HepG2 (cell line): ENCODE data around the gene MLANA. TPM values are rescaled to one million over a fixed set of nuclear protein-coding genes. Genes with fewer than 3 reads are reported as not detected.

Source experiments
- CEBPG ChIP-seq: IDR thresholded peaks from 2 replicates; pipeline ENCODE4 v1.6.1; 2016
- CENPT ChIP-seq: sonication (generic); formaldehyde crosslinking; IDR thresholded peaks from 2 replicates; pipeline ENCODE4 v1.8.0; 2022; ENCODE audit warnings: low read depth, mild to moderate bottlenecking, moderate library complexity, missing genetic modification reagents
- ELF4 ChIP-seq: sonication (generic); formaldehyde crosslinking; IDR thresholded peaks from 2 replicates; pipeline ENCODE4 v1.5.0; 2020; ENCODE audit warnings: missing genetic modification reagents, mild to moderate bottlenecking, moderate library complexity, borderline replicate concordance
- KLF12 ChIP-seq: sonication (generic); formaldehyde crosslinking; IDR thresholded peaks from 2 replicates; pipeline ENCODE4 v1.4.0; 2020; ENCODE audit warnings: missing genetic modification reagents, borderline replicate concordance
- NFE2L2 ChIP-seq: fragments of 150-350 bp; IDR thresholded peaks from 2 replicates; pipeline ENCODE4 v1.6.1; 2014; ENCODE audit warnings: low read length
- PHF8 ChIP-seq: sonication (generic); formaldehyde crosslinking; IDR thresholded peaks from 2 replicates; pipeline ENCODE4 v1.5.0; 2020; ENCODE audit warnings: missing genetic modification reagents
- POLR2AphosphoS2 ChIP-seq: IDR thresholded peaks from 2 replicates; pipeline ENCODE4 v1.6.1; 2011; ENCODE audit warnings: low read depth, low read length, improper control_type of control experiment
- SP1 ChIP-seq, 2 experiments: fragments of 450-650 bp in 1 of 2; sonication (generic) in 1 of 2; formaldehyde crosslinking in 1 of 2; IDR thresholded peaks; 2 replicates each; pipeline versions ENCODE4 v1.4.0 to v1.6.1; 2016 to 2020; ENCODE audit warnings: missing genetic modification reagents in 1 of 2
- ZBTB38 ChIP-seq: sonication (generic); formaldehyde crosslinking; IDR thresholded peaks from 2 replicates; pipeline ENCODE4 v1.5.1; 2020; ENCODE audit warnings: mild to moderate bottlenecking, missing genetic modification reagents
- ZNF30 ChIP-seq: sonication (generic); formaldehyde crosslinking; IDR thresholded peaks from 2 replicates; pipeline ENCODE4 v1.5.0; 2020; ENCODE audit warnings: mild to moderate bottlenecking, missing genetic modification reagents
- ZNF446 ChIP-seq: sonication (generic); formaldehyde crosslinking; IDR thresholded peaks from 2 replicates; pipeline ENCODE4 v1.5.0; 2020; ENCODE audit warnings: mild to moderate bottlenecking, missing genetic modification reagents
- ZNF672 ChIP-seq: sonication (generic); formaldehyde crosslinking; IDR thresholded peaks from 2 replicates; pipeline ENCODE4 v1.8.1; 2022; ENCODE audit warnings: missing genetic modification reagents
- polyA plus RNA-seq, 8 experiments: library from polyadenylated mRNA; depleted of rRNA in 3 of 8; stranded (reverse) in 7 of 8; unstranded in 1 of 8; fragments of >200 nt; fragmentation: Illumina TruSeq in 4 of 8; extraction: Trizol in 4 of 8; gene quantifications; 2 replicates each; pipeline versions ENCODE4 v1.2.1 to v1.2.3, GENCODE V29; 2011 to 2016; ENCODE audit warnings: low read depth in 4 of 8, missing spikeins in 1 of 8, mixed read lengths in 1 of 8; ENCODE audit not compliant: insufficient read depth in 1 of 8
- total RNA-seq, 5 experiments: library from RNA; depleted of rRNA; stranded (reverse); fragments of >200 nt; fragmentation: Illumina TruSeq; extraction: Trizol; gene quantifications; 2 replicates each; pipeline ENCODE4 v1.2.3, GENCODE V29; 2016; ENCODE audit warnings: low read depth in 1 of 5
- TF ChIP-seq, protein P1 (sequence below): sonication (generic); formaldehyde crosslinking; IDR thresholded peaks from 2 replicates; pipeline ENCODE4 v1.5.1; 2020; ENCODE audit warnings: missing genetic modification reagents, mild to moderate bottlenecking, borderline replicate concordance
- TF ChIP-seq, protein P2 (sequence below): sonication (generic); formaldehyde crosslinking; conservative IDR thresholded peaks from 2 replicates; pipeline ENCODE4 v1.5.0; 2020; ENCODE audit warnings: missing genetic modification reagents
- TF ChIP-seq, protein P3 (sequence below): sonication (generic); formaldehyde crosslinking; IDR thresholded peaks from 2 replicates; pipeline ENCODE4 v1.8.0; 2022; ENCODE audit warnings: low read depth, missing genetic modification reagents
- TF ChIP-seq, protein P4 (sequence below): sonication (generic); formaldehyde crosslinking; IDR thresholded peaks from 2 replicates; pipeline ENCODE4 v1.8.1; 2023; ENCODE audit warnings: mild to moderate bottlenecking, missing genetic modification reagents

The MLANA gene
- total and polyA plus RNA-seq, 2 of the 13 experiments (the other 11 are each of a cell fraction or from before 2014, with no cell fraction given), result 0.11 to 0.18 TPM

DNA sequence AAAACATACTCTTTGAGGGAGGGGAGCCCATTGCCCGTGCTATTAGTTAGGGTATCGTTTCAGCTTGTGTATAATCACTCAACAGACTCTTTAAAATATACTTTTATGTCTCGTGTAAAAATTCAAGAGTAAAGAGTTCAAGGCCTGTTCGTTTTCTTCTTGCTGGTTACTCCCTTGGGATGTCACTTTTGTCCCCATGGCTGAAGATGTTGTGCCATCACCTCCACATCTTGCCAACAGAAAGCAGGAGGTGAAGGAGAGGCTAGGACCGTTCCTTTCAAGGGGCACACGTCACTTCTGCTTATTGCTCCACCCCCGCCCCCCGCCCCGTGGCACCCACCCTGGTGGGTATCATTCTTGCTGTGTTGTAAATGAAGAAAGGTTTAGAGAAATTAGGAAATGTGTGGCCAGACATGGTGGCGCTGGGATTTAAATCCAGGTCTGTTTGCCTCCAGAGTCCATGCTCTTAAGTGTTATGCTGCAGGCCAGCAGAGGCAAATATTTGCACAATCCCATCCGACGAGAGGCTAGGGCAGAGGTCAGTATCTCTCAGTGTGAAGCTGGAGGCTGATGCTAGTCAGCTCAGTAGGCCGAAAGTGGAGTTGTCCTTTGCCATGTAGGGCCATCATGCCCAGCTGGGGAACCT, 3.0 kb downstream of the MLANA start (continued):
- TF ChIP-seq, protein P1, sequence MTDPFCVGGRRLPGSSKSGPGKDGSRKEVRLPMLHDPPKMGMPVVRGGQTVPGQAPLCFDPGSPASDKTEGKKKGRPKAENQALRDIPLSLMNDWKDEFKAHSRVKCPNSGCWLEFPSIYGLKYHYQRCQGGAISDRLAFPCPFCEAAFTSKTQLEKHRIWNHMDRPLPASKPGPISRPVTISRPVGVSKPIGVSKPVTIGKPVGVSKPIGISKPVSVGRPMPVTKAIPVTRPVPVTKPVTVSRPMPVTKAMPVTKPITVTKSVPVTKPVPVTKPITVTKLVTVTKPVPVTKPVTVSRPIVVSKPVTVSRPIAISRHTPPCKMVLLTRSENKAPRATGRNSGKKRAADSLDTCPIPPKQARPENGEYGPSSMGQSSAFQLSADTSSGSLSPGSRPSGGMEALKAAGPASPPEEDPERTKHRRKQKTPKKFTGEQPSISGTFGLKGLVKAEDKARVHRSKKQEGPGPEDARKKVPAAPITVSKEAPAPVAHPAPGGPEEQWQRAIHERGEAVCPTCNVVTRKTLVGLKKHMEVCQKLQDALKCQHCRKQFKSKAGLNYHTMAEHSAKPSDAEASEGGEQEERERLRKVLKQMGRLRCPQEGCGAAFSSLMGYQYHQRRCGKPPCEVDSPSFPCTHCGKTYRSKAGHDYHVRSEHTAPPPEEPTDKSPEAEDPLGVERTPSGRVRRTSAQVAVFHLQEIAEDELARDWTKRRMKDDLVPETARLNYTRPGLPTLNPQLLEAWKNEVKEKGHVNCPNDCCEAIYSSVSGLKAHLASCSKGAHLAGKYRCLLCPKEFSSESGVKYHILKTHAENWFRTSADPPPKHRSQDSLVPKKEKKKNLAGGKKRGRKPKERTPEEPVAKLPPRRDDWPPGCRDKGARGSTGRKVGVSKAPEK, result no peak
- no peak for TF ChIP-seq CENPT (CRISPR knock-in tag)
- TF ChIP-seq ELF4 (CRISPR knock-in tag), result no peak
- TF ChIP-seq SP1 (IDR thresholded peaks at IDR 0.05), result no peak
- no peak for TF ChIP-seq SP1 (CRISPR knock-in tag; IDR thresholded peaks at IDR 0.05)
- TF ChIP-seq, protein P2, sequence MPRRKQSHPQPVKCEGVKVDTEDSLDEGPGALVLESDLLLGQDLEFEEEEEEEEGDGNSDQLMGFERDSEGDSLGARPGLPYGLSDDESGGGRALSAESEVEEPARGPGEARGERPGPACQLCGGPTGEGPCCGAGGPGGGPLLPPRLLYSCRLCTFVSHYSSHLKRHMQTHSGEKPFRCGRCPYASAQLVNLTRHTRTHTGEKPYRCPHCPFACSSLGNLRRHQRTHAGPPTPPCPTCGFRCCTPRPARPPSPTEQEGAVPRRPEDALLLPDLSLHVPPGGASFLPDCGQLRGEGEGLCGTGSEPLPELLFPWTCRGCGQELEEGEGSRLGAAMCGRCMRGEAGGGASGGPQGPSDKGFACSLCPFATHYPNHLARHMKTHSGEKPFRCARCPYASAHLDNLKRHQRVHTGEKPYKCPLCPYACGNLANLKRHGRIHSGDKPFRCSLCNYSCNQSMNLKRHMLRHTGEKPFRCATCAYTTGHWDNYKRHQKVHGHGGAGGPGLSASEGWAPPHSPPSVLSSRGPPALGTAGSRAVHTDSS (CRISPR knock-in tag), result no peak
- TF ChIP-seq ZNF30, result no peak
- no peak for TF ChIP-seq POLR2AphosphoS2
- TF ChIP-seq ZNF446 (CRISPR knock-in tag), result no peak
- peak; percentile 87 for TF ChIP-seq CEBPG (CRISPR knock-in tag)
- peak; percentile 50; the same call in 1 of the 2 replicates for TF ChIP-seq PHF8
- TF ChIP-seq, protein P3, sequence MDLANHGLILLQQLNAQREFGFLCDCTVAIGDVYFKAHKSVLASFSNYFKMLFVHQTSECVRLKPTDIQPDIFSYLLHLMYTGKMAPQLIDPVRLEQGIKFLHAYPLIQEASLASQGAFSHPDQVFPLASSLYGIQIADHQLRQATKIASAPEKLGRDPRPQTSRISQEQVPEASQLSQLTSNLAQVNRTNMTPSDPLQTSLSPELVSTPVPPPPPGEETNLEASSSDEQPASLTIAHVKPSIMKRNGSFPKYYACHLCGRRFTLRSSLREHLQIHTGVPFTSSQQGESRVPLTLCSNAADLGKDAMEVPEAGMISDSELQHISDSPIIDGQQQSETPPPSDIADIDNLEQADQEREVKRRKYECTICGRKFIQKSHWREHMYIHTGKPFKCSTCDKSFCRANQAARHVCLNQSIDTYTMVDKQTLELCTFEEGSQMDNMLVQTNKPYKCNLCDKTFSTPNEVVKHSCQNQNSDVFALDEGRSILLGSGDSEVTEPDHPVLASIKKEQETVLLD (CRISPR knock-in tag), result no peak
- TF ChIP-seq NFE2L2, result no peak
- TF ChIP-seq KLF12 (CRISPR knock-in tag), result no peak
- TF ChIP-seq, protein P4, sequence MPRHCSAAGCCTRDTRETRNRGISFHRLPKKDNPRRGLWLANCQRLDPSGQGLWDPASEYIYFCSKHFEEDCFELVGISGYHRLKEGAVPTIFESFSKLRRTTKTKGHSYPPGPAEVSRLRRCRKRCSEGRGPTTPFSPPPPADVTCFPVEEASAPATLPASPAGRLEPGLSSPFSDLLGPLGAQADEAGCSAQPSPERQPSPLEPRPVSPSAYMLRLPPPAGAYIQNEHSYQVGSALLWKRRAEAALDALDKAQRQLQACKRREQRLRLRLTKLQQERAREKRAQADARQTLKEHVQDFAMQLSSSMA (CRISPR knock-in tag), result no peak
- no peak for TF ChIP-seq ZNF672
- no peak for TF ChIP-seq ZBTB38 (CRISPR knock-in tag)
